Activated T-helper 2 cell treated with anti-CD3 and anti-CD28 coated beads, Interferon-gamma antibody, Interleukin-2, Interleukin-4, amounts not matched to agents 10 μg/mL and 5 μg/mL and 100 μg/mL, durations not matched to agents 14 hours and 24 hours and 36 hours (primary cell): Measurements from ENCODE around the gene OR51G2. TPM values are rescaled to one million over a fixed set of nuclear protein-coding genes. Genes with fewer than 3 reads are reported as not detected.
"Not testable (repeated sequence)": the region's sequence is repeated elsewhere in the genome, so short reads cannot be mapped to it uniquely, and the experiment has no call there.

Experiments
- DNase-seq: peaks from one replicate; pipeline ENCODE4 v3.0.0; 2021; ENCODE audit warnings: low spot score
- H3K27ac Mint-ChIP-seq: one replicate; pipeline ENCODE4 v1.8.0; 2021; ENCODE audit warnings: mixed read lengths
- H3K27me3 Mint-ChIP-seq: one replicate; pipeline ENCODE4 v1.8.0; 2021; ENCODE audit warnings: low read depth, mixed read lengths
- H3K36me3 Mint-ChIP-seq: one replicate; pipeline ENCODE4 v1.8.0; 2021; ENCODE audit warnings: low read depth, mixed read lengths
- H3K4me1 Mint-ChIP-seq: one replicate; pipeline ENCODE4 v1.8.0; 2021; ENCODE audit warnings: low read depth, mixed read lengths
- H3K4me3 Mint-ChIP-seq: one replicate; pipeline ENCODE4 v1.8.0; 2021; ENCODE audit warnings: low read depth, mild to moderate bottlenecking, moderate library complexity, mixed read lengths
- H3K9me3 Mint-ChIP-seq: one replicate; pipeline ENCODE4 v1.8.0; 2021; ENCODE audit warnings: mixed read lengths
- intact Hi-C: fragments of 100-400 bp; cut with micrococcal nuclease; formaldehyde crosslinking; loops from one replicate; pipeline ENCODE4 v1.15.1; 2023
- total RNA-seq: library from RNA; stranded (reverse); gene quantifications from 2 replicates; pipeline ENCODE4 v1.2.3, GENCODE V29; 2022

OR51G2 gene, protein sequence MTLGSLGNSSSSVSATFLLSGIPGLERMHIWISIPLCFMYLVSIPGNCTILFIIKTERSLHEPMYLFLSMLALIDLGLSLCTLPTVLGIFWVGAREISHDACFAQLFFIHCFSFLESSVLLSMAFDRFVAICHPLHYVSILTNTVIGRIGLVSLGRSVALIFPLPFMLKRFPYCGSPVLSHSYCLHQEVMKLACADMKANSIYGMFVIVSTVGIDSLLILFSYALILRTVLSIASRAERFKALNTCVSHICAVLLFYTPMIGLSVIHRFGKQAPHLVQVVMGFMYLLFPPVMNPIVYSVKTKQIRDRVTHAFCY
- not detected in 2 replicates for total RNA-seq

DNA sequence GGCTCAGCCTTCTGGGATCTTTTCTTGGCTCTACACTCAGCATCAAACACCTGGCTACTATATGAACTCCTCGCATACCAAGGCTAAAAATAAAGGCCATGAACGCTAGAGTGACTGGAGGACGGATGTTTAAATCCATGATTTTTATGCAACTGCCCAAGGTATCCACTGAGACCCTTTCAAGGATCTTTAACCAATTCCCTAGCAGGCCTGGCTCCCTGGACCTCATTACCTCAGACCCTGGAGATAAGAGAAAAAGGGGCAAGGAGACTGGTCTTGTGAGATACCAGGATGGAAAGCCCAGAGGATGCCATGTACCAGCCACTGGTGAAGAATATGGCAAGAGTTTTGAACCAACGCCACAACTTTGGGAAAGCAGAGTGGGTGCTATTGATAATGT is at the start of gene OR51G2:
Gene OR51G2 (minus strand): TSS at position 101 of the 400 bp plus-strand sequence. CDS start 3,687 bp downstream, outside the sequence.
- Mint-ChIP-seq H3K27ac (no peak within 1 kb of the TSS), H3K27me3 (no peaks in the 10 kb centered on the region), H3K36me3 (no peaks in the 10 kb centered on the region)

DNA sequence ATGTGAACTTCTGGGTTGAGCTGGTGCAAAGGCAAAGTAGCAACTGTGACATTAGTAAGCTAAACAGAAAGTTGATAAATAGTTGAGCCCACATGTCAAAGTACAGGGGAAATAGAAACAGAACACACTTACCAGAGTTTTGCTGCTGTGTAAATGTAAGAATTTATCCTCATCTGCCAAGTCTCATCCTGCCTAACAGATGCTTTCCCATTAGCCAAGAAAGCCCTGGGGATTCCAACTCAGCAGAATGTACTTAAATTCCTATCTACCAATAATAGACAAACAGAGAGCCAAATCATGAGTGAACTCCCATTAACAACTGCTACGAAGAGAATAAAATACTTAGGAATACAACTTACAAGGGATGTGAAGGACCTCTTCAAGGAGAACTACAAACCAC is 43.7 kb upstream of the OR51G2 start:
- intact Hi-C loops: no loop called here
- no peak overlapping the region for H3K4me3 Mint-ChIP-seq

More for the DNA sequence above, at the start of gene OR51G2:
- Mint-ChIP-seq H3K4me1 (no peaks in the 10 kb centered on the region), H3K9me3 (no peaks in the 10 kb centered on the region), H3K4me3 (no peak within 1 kb of the TSS)
- intact Hi-C loops: no loop called here
- DNase-seq: no peak

GRCh38 chr11:4960877-4961276 is 41.7 kb upstream of the OR51G2 start:
- Mint-ChIP-seq H3K27ac (no peak overlapping the region), H3K27me3 (no peaks in the 10 kb centered on the region), H3K36me3 (no peaks in the 10 kb centered on the region), H3K4me3 (no peak overlapping the region), H3K4me1 (no peaks in the 10 kb centered on the region), H3K9me3 (no peaks in the 10 kb centered on the region)
- no peak for DNase-seq
- intact Hi-C loops: no loop called here

More for the DNA sequence above, 43.7 kb upstream of the OR51G2 start:
- H3K27me3 Mint-ChIP-seq: no peaks in the 10 kb centered on the region
- no peaks in the 10 kb centered on the region for H3K36me3 Mint-ChIP-seq
- no peaks in the 10 kb centered on the region for H3K9me3 Mint-ChIP-seq
- no peaks in the 10 kb centered on the region for H3K4me1 Mint-ChIP-seq
- DNase-seq: no peak
- no peak overlapping the region for H3K27ac Mint-ChIP-seq

- intact Hi-C loops: no loop called here
- no peak overlapping the region for H3K27ac Mint-ChIP-seq
- DNase-seq: no peak
- no peaks in the 10 kb centered on the region for H3K36me3 Mint-ChIP-seq
- no peaks in the 10 kb centered on the region for H3K27me3 Mint-ChIP-seq
- H3K9me3 Mint-ChIP-seq: no peaks in the 10 kb centered on the region
- no peaks in the 10 kb centered on the region for H3K4me1 Mint-ChIP-seq
- no peak overlapping the region for H3K4me3 Mint-ChIP-seq
Measured at GRCh38 chr11:4957396-4957795, 38.2 kb upstream of the OR51G2 start.

DNA sequence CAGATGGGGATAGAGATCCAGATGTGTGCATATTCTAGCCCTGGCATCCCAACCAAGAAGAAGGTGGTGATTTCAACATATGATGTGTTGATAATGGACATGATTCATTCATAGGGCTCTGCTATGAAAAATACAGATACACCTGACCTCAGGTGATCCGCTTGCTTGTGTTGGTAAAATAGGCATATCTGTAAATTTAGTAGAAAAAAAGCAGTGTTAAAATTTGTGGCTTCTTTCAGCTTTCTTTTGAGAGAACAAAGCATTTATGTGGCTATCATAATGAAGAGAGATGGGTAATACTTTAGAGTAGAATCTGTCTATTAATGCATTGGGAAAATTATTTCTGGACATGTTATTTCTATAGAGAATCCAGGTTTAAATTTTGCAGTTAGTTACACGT is 36.5 kb upstream of the OR51G2 start, which contains the start of gene OR51A2:
Gene OR51A2 (minus strand): TSS at position 101 of the 400 bp plus-strand sequence. CDS start 0 bp downstream, at position 101.
- intact Hi-C loops: loop anchor here (1.0 kb wide), 1 partner anchor 9 kb away; no protein-coding TSS in a partner anchor

DNA sequence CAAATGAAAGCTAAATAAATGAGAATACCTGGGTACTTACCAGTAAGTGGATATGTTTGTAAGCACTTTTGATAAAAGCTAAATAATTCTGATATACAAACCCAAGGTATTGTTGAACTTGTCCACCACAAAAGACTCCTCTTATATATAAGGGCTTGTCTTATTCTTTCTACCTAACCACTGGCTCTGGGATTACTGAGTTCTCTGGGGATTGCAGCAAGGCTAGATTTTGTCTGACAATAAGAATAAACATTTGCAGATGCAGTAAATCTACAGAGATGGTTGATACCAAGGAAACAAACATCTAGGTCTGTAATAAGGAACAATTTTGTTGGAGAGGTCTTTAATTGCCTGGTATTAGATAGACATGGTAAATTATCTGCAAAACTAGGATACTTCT is 28.4 kb upstream of the OR51G2 start, which contains the start of gene OR51A4:
Gene OR51A4 (minus strand): TSS at position 101 of the 400 bp plus-strand sequence. CDS start 505 bp downstream, outside the sequence.
- Mint-ChIP-seq H3K9me3 (no peaks in the 10 kb centered on the region), H3K4me1 (no peaks in the 10 kb centered on the region), H3K36me3 (no peaks in the 10 kb centered on the region), H3K27me3 (no peaks in the 10 kb centered on the region), H3K4me3 (no peak within 1 kb of the TSS), H3K27ac (no peak within 1 kb of the TSS)
- intact Hi-C loops: no loop called here
- no peak for DNase-seq

More for the DNA sequence above, 36.5 kb upstream of the OR51G2 start, which contains the start of gene OR51A2:
- not testable (repeated sequence) for DNase-seq, H3K27ac Mint-ChIP-seq, H3K4me3 Mint-ChIP-seq, H3K36me3 Mint-ChIP-seq, H3K27me3 Mint-ChIP-seq, H3K4me1 Mint-ChIP-seq, H3K9me3 Mint-ChIP-seq

- H3K4me1 Mint-ChIP-seq: no peaks in the 10 kb centered on the region
- no peak overlapping the region for H3K4me3 Mint-ChIP-seq
- H3K36me3 Mint-ChIP-seq: no peaks in the 10 kb centered on the region
- no peak overlapping the region for H3K27ac Mint-ChIP-seq
- no peaks in the 10 kb centered on the region for H3K9me3 Mint-ChIP-seq
- intact Hi-C loops: no loop called here
- H3K27me3 Mint-ChIP-seq: no peaks in the 10 kb centered on the region
- no peak for DNase-seq
Measured at GRCh38 chr11:4936745-4937144, 17.6 kb upstream of the OR51G2 start.

GRCh38 chr11:4932751-4933150 is 13.6 kb upstream of the OR51G2 start:
- Mint-ChIP-seq H3K4me1 (no peaks in the 10 kb centered on the region), H3K27me3 (no peaks in the 10 kb centered on the region), H3K9me3 (no peaks in the 10 kb centered on the region), H3K36me3 (no peaks in the 10 kb centered on the region), H3K4me3 (no peak overlapping the region), H3K27ac (no peak overlapping the region)
- intact Hi-C loops: no loop called here
- DNase-seq: no peak

DNA sequence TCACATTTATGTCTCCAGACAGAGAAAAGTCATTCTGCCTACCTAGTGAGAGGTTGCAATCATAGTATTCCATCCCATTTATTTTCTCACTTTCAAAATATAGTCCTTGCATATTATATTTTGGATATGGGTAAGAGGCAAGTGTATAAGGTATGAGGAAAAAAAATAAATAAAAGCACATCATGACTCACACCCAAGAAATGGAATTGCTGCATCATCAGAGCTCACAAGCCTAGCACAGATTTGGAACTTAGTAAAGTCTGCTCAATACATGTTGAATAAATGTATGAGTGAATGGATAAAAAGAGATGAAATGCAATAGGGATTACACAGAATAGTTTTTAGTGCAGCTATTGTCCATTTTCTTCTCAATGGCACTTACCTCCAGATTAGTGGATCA is 7.5 kb upstream of the OR51G2 start:
- Mint-ChIP-seq H3K27ac (no peak overlapping the region), H3K27me3 (no peaks in the 10 kb centered on the region), H3K4me1 (no peaks in the 10 kb centered on the region), H3K4me3 (no peak overlapping the region), H3K9me3 (no peaks in the 10 kb centered on the region), H3K36me3 (no peaks in the 10 kb centered on the region)
- intact Hi-C loops: no loop called here
- DNase-seq: no peak

GRCh38 chr11:4924239-4924638 is 5.1 kb upstream of the OR51G2 start, which contains the start of gene OR51G1:
TSS of gene OR51G1 (minus strand) at chr11:4924339. CDS start at chr11:4924339, 0 bp downstream.
- intact Hi-C loops: no loop called here
- no peak for DNase-seq
- H3K4me3 Mint-ChIP-seq: no peak within 1 kb of the TSS
- H3K9me3 Mint-ChIP-seq: no peaks in the 10 kb centered on the region
- H3K4me1 Mint-ChIP-seq: no peaks in the 10 kb centered on the region
- H3K27me3 Mint-ChIP-seq: no peaks in the 10 kb centered on the region
- H3K36me3 Mint-ChIP-seq: no peaks in the 10 kb centered on the region
- no peak within 1 kb of the TSS for H3K27ac Mint-ChIP-seq

GRCh38 chr11:4922304-4922703 is 3.2 kb upstream of the OR51G2 start:
- no peak overlapping the region for H3K27ac Mint-ChIP-seq
- no peaks in the 10 kb centered on the region for H3K9me3 Mint-ChIP-seq
- intact Hi-C loops: no loop called here
- H3K27me3 Mint-ChIP-seq: no peaks in the 10 kb centered on the region
- no peaks in the 10 kb centered on the region for H3K4me1 Mint-ChIP-seq
- DNase-seq: no peak
- H3K36me3 Mint-ChIP-seq: no peaks in the 10 kb centered on the region
- H3K4me3 Mint-ChIP-seq: no peak overlapping the region

- no peak for DNase-seq
- intact Hi-C loops: no loop called here
- Mint-ChIP-seq H3K27me3 (no peaks in the 10 kb centered on the region), H3K9me3 (no peaks in the 10 kb centered on the region), H3K4me3 (no peak overlapping the region), H3K27ac (no peak overlapping the region), H3K36me3 (no peaks in the 10 kb centered on the region), H3K4me1 (no peaks in the 10 kb centered on the region)
Measured at GRCh38 chr11:4921796-4922195, 2.6 kb upstream of the OR51G2 start.

DNA sequence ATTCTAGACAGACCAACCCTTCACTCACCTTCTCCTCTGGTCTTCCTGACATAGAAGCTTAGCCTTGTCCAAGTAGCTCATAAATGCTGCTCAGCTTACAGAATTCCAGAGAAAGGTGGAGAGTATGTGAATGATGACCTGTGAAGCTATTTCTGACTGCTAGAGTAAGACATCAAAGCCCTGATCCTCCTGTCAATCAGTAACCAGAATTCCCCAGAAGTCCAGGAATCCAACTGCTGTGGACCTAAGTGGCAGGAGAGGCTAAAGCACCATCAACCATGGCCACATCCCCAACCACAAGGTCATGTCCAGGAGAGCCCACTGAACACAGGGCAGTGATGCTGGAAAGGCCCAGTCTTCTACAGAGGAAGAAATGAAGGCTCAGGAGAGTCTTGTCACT is 2.6 kb downstream of the OR51G2 start:
- DNase-seq: no peak
- no peaks in the 10 kb centered on the region for H3K9me3 Mint-ChIP-seq
- H3K27ac Mint-ChIP-seq: no peak overlapping the region
- H3K27me3 Mint-ChIP-seq: no peaks in the 10 kb centered on the region
- no peak overlapping the region for H3K4me3 Mint-ChIP-seq
- no peaks in the 10 kb centered on the region for H3K4me1 Mint-ChIP-seq
- intact Hi-C loops: no loop called here
- H3K36me3 Mint-ChIP-seq: no peaks in the 10 kb centered on the region
